ENCODE data around the gene MFNG. TPM values are rescaled to one million over a fixed set of nuclear protein-coding genes. Genes with fewer than 3 reads are reported as not detected.

Gene MFNG
- total RNA-seq, 4 donors from 2014 or later = 11.7 to 24.9 (median 19.4) TPM

DNA sequence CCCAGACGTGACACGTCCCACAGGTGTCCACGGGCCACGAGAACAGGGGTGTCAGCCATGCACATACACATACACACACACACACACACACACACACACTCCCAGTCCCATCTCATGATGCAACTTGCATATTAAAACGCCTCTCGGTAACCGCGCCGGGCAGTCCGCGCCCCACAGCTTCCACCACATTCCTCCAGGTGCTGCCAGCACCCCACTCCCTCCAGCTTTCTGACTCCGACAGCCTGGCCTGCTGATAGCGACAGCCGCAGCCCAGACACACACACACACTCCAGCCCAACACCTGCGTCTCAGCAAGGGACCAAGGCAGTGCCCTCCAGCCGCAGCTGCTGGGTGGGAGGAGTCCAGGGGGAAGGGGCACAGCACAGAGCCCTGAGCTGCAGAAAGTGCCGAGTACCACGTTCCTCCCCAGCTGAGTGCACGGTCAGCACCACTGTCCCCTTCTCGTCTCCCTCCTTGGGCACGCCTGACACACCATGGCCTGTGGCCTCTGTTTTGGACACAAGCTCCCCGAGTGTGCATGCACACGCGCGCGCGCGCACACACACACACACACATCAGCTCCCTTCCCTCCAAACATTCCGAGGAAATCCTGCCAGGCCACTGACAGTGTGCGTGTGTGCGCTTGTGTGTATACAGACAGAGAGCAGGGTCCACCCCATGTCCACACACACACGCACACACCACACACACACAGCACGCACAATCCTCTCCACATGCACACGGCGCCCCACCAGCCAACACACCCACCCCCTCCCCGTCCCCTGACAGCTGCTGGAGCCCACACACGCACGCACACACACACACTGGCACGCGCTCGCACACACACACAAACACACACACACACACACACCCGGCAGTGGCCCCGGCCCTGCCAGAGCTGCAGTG is 60.1 kb downstream of the MFNG start:
- H3K4me1 ChIP-seq = peaks cover 0 to 28% (median 5%) of the 10 kb centered on the region in 4 donors
- H3K4me3 ChIP-seq = peak overlapping the region in 1 of 4 donors; percentile 56
- H3K27ac ChIP-seq = no peak overlapping the region
- TF ChIP-seq EP300 (IDR thresholded peaks at IDR 0.05) = no peak
- TF ChIP-seq, protein P1, sequence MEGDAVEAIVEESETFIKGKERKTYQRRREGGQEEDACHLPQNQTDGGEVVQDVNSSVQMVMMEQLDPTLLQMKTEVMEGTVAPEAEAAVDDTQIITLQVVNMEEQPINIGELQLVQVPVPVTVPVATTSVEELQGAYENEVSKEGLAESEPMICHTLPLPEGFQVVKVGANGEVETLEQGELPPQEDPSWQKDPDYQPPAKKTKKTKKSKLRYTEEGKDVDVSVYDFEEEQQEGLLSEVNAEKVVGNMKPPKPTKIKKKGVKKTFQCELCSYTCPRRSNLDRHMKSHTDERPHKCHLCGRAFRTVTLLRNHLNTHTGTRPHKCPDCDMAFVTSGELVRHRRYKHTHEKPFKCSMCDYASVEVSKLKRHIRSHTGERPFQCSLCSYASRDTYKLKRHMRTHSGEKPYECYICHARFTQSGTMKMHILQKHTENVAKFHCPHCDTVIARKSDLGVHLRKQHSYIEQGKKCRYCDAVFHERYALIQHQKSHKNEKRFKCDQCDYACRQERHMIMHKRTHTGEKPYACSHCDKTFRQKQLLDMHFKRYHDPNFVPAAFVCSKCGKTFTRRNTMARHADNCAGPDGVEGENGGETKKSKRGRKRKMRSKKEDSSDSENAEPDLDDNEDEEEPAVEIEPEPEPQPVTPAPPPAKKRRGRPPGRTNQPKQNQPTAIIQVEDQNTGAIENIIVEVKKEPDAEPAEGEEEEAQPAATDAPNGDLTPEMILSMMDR (IDR thresholded peaks at IDR 0.05) = no peak
- no peak for TF ChIP-seq POLR2A (IDR thresholded peaks at IDR 0.05)
- no peak for DNase-seq (ENCODE audit: low spot score in 2 of 2)
- H3K27me3 ChIP-seq = peaks cover 3 to 89% of the 10 kb centered on the region in 2 donors
- no peaks in the 10 kb centered on the region for H3K36me3 ChIP-seq
- WGBS, 2 donors = 16 to 21% methylated on average over 36 to 40 of the region's 43 CpGs
- no peaks in the 10 kb centered on the region for H3K9me3 ChIP-seq

DNA sequence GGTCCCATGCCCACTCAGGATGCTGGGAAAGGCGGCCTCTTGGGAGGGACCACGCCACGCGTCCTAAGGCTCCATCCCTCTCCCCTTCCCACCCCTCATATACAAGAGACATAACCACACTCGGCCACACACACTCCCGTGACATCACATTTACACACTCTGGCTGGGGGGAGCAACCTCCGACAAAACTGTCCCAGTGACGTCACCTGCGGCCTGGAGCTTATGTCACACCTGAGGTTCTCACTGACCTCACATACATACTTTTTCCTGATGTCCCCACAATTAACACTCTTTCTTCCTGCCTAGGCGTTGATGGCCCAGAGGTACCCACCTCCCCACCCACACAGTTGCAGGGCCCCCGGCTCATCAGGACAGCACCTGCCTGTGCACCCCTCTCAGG is 60.8 kb downstream of the MFNG start:
- Histone ChIP-seq H3K27me3 (peaks cover 3 to 89% of the 10 kb centered on the region in 2 donors), H3K27ac (no peak overlapping the region), H3K36me3 (no peaks in the 10 kb centered on the region), H3K4me1 (peaks cover 0 to 35% (median 7%) of the 10 kb centered on the region in 4 donors), H3K9me3 (no peaks in the 10 kb centered on the region), H3K4me3 (no peak overlapping the region)
- 69 to 77% methylated on average over 11 of the region's 11 CpGs for WGBS, 2 donors
- no peak for TF ChIP-seq EP300 (IDR thresholded peaks at IDR 0.05)
- TF ChIP-seq POLR2A (IDR thresholded peaks at IDR 0.05) = no peak
- DNase-seq (ENCODE audit: low spot score in 2 of 2) = no peak

DNA sequence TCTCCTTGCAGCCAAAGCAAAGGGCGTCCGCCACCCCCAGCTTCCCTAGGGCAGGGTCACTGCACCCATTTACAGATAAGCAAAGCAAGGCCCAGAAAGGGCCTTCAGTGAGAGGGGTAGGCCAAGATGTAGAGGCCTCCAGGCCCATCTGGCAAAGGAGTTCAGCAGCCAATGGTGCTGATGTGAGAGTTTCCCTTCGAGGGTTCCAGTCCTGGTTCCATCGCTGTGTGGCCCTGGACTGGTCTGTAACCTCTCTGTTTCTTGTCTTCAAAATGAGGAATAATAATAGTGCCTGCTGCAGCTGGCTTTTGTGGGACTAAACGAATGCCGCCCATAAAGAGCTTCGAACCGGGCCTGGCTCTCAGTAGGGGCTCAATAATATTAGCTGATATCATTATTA is 62.9 kb downstream of the MFNG start:
- no peaks in the 10 kb centered on the region for H3K9me3 ChIP-seq
- H3K4me3 ChIP-seq = no peak overlapping the region
- peaks cover 0 to 45% (median 9%) of the 10 kb centered on the region in 4 donors for H3K4me1 ChIP-seq
- no peaks in the 10 kb centered on the region for H3K36me3 ChIP-seq
- TF ChIP-seq POLR2A (IDR thresholded peaks at IDR 0.05) (no peak), EP300 (IDR thresholded peaks at IDR 0.05) (no peak)
- TF ChIP-seq, protein P1 (IDR thresholded peaks at IDR 0.05) = no peak
- DNase-seq (ENCODE audit: low spot score in 2 of 2) = no peak
- no peak overlapping the region for H3K27ac ChIP-seq
- H3K27me3 ChIP-seq = peaks cover 1 to 87% of the 10 kb centered on the region in 2 donors
- 87 to 92% methylated on average over 8 of the region's 8 CpGs for WGBS, 2 donors

DNA sequence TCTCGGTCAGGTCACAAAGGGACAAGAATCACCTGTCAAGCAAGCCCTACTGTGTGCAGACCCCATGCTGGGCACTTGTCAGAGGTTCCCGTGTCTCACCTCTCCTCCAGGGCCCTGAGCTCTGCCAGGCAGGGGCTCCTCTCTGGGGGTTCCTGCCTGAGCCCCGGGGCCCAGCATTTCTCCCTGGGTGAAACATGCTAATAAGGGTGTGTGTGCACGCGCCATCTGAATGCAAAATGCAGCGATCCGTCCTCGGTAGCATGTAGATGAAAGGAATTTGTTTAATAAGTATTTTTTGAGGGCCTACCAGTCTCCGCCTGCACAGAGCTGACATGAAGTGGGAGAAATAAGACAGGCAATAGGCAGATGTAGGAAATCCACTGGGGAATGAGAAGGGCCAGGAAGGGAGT is 64.7 kb downstream of the MFNG start:
- Histone ChIP-seq H3K4me1 (peaks cover 0 to 27% (median 4%) of the 10 kb centered on the region in 4 donors), H3K36me3 (no peaks in the 10 kb centered on the region), H3K4me3 (no peak overlapping the region), H3K27ac (no peak overlapping the region), H3K9me3 (no peaks in the 10 kb centered on the region), H3K27me3 (peaks cover 0 to 83% of the 10 kb centered on the region in 2 donors)
- no peak for DNase-seq (ENCODE audit: low spot score in 2 of 2)
- WGBS, 2 donors = 78 to 80% methylated on average over 9 of the region's 9 CpGs
- TF ChIP-seq, protein P1 (IDR thresholded peaks at IDR 0.05) = no peak
- TF ChIP-seq POLR2A (IDR thresholded peaks at IDR 0.05) (no peak), EP300 (IDR thresholded peaks at IDR 0.05) (no peak)

DNA sequence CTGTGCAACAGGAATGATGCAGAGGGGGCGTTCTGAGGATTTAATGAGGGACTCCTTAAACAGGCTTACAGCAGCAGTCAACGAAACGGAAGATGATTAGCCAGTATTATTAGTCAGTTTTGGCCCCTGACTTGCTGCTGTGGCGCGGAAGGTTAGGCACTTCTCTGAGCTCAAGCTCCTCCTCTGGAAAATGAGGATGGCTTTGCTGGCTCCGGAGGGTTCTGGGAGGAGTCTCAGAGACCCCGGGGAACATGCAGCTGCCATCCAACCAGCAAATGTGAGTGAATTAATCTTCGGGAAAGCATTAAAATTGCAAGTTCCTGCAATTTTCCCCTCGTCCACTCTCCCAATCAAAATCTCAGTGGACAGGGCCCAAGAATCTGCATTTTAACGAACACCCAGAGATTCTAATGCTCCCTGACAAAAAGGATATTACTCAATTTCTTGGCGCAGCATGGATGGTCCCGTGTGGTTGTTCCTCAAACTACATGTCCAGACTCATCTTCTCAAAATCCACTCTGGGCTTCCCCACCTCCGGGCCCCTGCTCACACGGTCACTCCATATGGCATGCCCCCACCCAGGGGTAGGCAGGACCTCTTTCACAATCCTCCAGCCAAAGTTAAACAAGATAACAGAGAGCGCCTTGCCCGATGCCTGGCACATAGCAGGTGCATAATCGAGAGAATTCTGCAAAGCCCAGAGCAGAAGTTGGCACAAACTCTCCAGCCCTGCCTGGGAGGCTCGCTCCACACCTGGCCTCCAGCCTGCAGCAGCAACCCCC is 65.3 kb downstream of the MFNG start:
- peaks cover 0 to 83% of the 10 kb centered on the region in 2 donors for H3K27me3 ChIP-seq
- no peaks in the 10 kb centered on the region for H3K9me3 ChIP-seq
- peak overlapping the region in 1 of 4 donors; percentile 46 for H3K4me3 ChIP-seq
- H3K27ac ChIP-seq = no peak overlapping the region
- TF ChIP-seq POLR2A (IDR thresholded peaks at IDR 0.05) (no peak), EP300 (IDR thresholded peaks at IDR 0.05) (no peak)
- TF ChIP-seq, protein P1 (IDR thresholded peaks at IDR 0.05) = no peak
- 38% methylated on average over 17 to 18 of the region's 18 CpGs for WGBS, 2 donors
- H3K4me1 ChIP-seq = peaks cover 0 to 21% (median 4%) of the 10 kb centered on the region in 4 donors
- DNase-seq (ENCODE audit: low spot score in 2 of 2) = peak in 1 of 2 donors; percentile 65
- H3K36me3 ChIP-seq = no peaks in the 10 kb centered on the region
